HG03354 (cell line): ENCODE data around the gene UPF3B.
A peak's percentile ranks its signal among the peaks of the same experiment; 100 is the strongest.
"Not testable (repeated sequence)": the region's sequence is repeated elsewhere in the genome, so short reads cannot be mapped to it uniquely, and the experiment has no call there.

Experiments
- ATAC-seq: cut with Tn5 transposase; IDR thresholded peaks from one replicate; pipeline ENCODE4 v1.9.1; 2021; ENCODE audit warnings: mild to moderate bottlenecking; ENCODE audit not compliant: unreplicated experiment, poor library complexity, severe bottlenecking

Gene UPF3B

DNA sequence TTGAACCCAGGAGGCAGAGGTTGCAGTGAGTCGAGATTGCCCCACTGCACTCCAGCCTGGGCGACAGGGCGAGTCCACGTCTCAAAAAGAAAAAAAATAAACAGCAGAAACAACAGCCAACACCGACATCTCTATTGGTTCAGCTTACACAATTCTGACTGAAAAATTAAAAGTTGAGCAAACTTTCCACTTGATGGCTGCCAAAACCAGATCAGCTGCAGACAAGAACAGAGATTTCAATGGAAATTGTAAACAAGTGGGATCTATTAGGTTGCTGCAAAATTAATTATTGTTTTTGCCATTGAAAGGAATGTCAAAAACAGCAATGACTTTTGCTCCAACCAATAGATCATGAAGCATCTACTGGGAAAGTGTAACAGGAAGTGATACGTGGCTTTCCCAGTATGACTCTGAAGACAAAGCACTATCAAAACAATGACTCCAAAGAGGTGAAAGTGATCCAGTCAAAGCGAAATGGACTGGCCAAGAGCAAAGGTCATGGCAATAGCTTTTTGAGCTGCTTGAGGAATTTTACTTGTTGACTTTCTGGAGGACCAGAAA, 26.3 kb downstream of the UPF3B start:
- no peak for ATAC-seq

- ATAC-seq: not testable (repeated sequence)
Observed at GRCh38 chrX:119824221-119824620, 28.5 kb downstream of the UPF3B start.

- peak; percentile 99 for ATAC-seq
Observed at GRCh38 chrX:119821703-119822102, 31.1 kb downstream of the UPF3B start.

- no peak for ATAC-seq
Observed at GRCh38 chrX:119817130-119817690, 35.6 kb downstream of the UPF3B start.

- ATAC-seq: no peak
Observed at GRCh38 chrX:119816300-119816699, 36.5 kb downstream of the UPF3B start.

DNA sequence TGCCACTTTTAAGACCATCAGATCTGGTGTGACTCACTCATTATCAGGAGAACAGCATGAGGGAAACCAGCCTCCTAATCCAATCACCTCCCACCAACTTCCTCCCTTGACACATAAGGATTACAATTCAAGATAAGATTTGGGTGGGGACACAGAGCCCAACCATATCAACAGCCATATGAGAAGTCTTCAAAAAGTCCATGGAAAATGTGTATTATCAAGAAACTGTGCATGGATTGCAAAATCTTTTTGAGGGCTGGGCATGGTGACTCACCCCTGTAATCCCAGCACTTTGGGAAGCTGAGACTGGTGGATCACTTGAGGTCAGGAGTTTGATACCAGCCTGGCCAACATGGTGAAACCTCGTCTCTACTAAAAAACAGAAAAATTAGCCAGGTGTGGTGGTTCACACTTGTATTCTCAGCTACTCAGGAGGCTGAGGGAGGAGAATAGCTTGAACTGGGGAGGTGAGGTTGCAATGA, 43.5 kb downstream of the UPF3B start:
- no peak for ATAC-seq

- ATAC-seq: not testable (repeated sequence)
Observed at GRCh38 chrX:119808461-119808860, 44.3 kb downstream of the UPF3B start.

- ATAC-seq: no peak
Observed at GRCh38 chrX:119802546-119802945, 50.2 kb downstream of the UPF3B start.

- no peak for ATAC-seq
Observed at GRCh38 chrX:119801253-119802221, 51.2 kb downstream of the UPF3B start.

DNA sequence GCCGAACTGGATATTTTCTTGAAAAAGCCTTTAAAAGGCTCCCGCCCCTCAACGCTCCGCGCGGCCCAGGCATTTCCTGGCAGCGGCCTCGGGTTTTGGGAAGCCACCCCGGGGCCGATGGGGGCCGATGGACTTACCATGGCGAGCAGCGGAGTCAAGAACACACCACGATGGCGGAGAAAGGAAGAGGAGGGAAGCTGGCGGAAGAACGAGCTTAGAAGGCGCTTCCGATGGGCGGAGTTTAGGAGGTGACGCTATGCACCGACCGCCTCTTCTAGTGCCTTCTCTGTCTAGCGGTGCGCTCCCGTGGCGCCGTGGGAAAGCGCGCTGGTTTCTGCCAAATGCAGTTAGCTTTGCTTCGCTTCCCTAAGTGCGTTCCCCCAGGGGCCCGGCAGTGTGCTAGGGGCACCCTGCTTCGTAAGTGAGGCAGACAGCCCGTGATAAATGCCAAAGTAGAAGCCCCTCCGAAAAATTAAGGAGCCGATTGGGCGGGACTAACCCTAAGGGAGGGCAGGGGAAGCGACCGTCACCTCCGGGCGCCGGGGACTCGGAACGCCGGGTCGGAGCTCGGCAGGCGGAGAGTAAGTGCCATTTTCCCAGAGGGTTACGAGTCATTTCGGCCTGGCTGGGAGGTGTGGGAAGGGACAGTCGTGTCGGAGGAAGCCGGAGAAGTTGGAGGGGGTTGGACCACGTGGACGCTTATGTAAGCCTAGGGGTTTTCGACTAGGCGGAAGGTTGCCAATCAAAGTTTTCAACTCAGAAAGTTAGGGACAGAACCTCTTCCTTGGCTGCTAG, 61.1 kb downstream of the UPF3B start, which contains the start of gene RPL39:
Gene RPL39, minus strand, starts transcription at position 194 of the 795 bp plus-strand sequence. Its CDS starts 54 bp downstream, at position 140.
- ATAC-seq: peak; percentile 92

GRCh38 chrX:119790977-119791436, 61.8 kb downstream of the UPF3B start:
- ATAC-seq: peak; percentile 36

- ATAC-seq: peak; percentile 74
Observed at GRCh38 chrX:119784747-119785446, 67.9 kb downstream of the UPF3B start.
